ENCODE data around the gene PRAME.

PRAME gene

GRCh38 chr22:22579869-22580604 lies 21.0 kb upstream of the PRAME start:
- DNase-seq (ENCODE audit: low read depth, low spot score): no peak

- no peak for DNase-seq (ENCODE audit: low read depth, low spot score)
Observed at GRCh38 chr22:22578702-22579424, 19.8 kb upstream of the PRAME start.

GRCh38 chr22:22576989-22577427 lies 17.9 kb upstream of the PRAME start:
- no peak for DNase-seq (ENCODE audit: low read depth, low spot score)

GRCh38 chr22:22576244-22576988 lies 17.4 kb upstream of the PRAME start:
- DNase-seq (ENCODE audit: low read depth, low spot score): no peak

- DNase-seq (ENCODE audit: low read depth, low spot score): no peak
Observed at GRCh38 chr22:22574361-22574760, 15.3 kb upstream of the PRAME start.

GRCh38 chr22:22573047-22573889 lies 14.2 kb upstream of the PRAME start:
- no peak for DNase-seq (ENCODE audit: low read depth, low spot score)

- DNase-seq (ENCODE audit: low read depth, low spot score): no peak
Observed at GRCh38 chr22:22571862-22572261, 12.8 kb upstream of the PRAME start.

- no peak for DNase-seq (ENCODE audit: low read depth, low spot score)
Observed at GRCh38 chr22:22571429-22571828, 12.4 kb upstream of the PRAME start.

- no peak for DNase-seq (ENCODE audit: low read depth, low spot score)
Observed at GRCh38 chr22:22569218-22569617, 10.2 kb upstream of the PRAME start.

- DNase-seq (ENCODE audit: low read depth, low spot score): no peak
Observed at GRCh38 chr22:22565981-22566380, 6.9 kb upstream of the PRAME start.

GRCh38 chr22:22558071-22558971 lies 744 bp downstream of the PRAME start:
- no peak for DNase-seq (ENCODE audit: low read depth, low spot score)

GRCh38 chr22:22556995-22557925 lies 1.8 kb downstream of the PRAME start:
- DNase-seq (ENCODE audit: low read depth, low spot score): no peak

- DNase-seq (ENCODE audit: low read depth, low spot score): no peak
Observed at GRCh38 chr22:22556578-22556977, 2.5 kb downstream of the PRAME start.

GRCh38 chr22:22555596-22555995 lies 3.5 kb downstream of the PRAME start:
- DNase-seq (ENCODE audit: low read depth, low spot score): no peak

- DNase-seq (ENCODE audit: low read depth, low spot score): no peak
Observed at GRCh38 chr22:22554587-22555284, 4.3 kb downstream of the PRAME start.

GRCh38 chr22:22553735-22554586 lies 5.1 kb downstream of the PRAME start:
- no peak for DNase-seq (ENCODE audit: low read depth, low spot score)

- no peak for DNase-seq (ENCODE audit: low read depth, low spot score)
Observed at GRCh38 chr22:22553141-22553540, 5.9 kb downstream of the PRAME start.

- no peak for DNase-seq (ENCODE audit: low read depth, low spot score)
Observed at GRCh38 chr22:22552630-22553029, 6.4 kb downstream of the PRAME start.
